OCI-LY7 (cell line): Measurements from ENCODE around the gene TRABD2B. TPM values are rescaled to one million over a fixed set of nuclear protein-coding genes. Genes with fewer than 3 reads are reported as not detected.

Experiments
- BruUV-seq: library from RNA; stranded (reverse); fragments of 400-500 nt; replicated peaks from 2 replicates; lab custom pipeline; 2021; lab: Mats Ljungman, UMichigan
- CTCF ChIA-PET: fragments of 300-600 bp; sonication (Branson Sonifier 250); formaldehyde crosslinking; loops from one replicate; lab custom pipeline; 2022; ENCODE audit warnings: antibody characterized with exemption; ENCODE audit not compliant: unreplicated experiment; lab: Charles Lee
- POLR2A ChIA-PET: fragments of 300-600 bp; sonication (Branson Sonifier 250); formaldehyde crosslinking; loops from one replicate; lab custom pipeline; 2022; ENCODE audit warnings: antibody characterized with exemption; lab: Charles Lee
- DNase-seq: peaks from one replicate; pipeline ENCODE4 v3.0.0-alpha.2; 2015; ENCODE audit warnings: low spot score
- H2AFZ ChIP-seq: fragments of 200-600 bp; sonication (generic), shearing (Covaris generic); 2 replicates; pipeline ENCODE4 v1.6.1; 2014; ENCODE audit warnings: mild to moderate bottlenecking, antibody characterized with exemption, low read length, moderate library complexity
- H3K27ac ChIP-seq: fragments of 200-600 bp; sonication (generic); 2 replicates; pipeline ENCODE4 v1.5.1; 2014; ENCODE audit warnings: mixed run types, low read depth, mild to moderate bottlenecking, moderate library complexity, low read length, inconsistent platforms; ENCODE audit not compliant: poor library complexity, severe bottlenecking
- H3K36me3 ChIP-seq: fragments of 200-600 bp; sonication (generic); 2 replicates; pipeline ENCODE4 v1.6.1; 2014; ENCODE audit warnings: mild to moderate bottlenecking, antibody characterized with exemption, low read length, moderate library complexity, mixed read lengths; ENCODE audit not compliant: insufficient read depth
- H3K4me1 ChIP-seq: fragments of 200-600 bp; sonication (generic); 2 replicates; pipeline ENCODE4 v1.5.1; 2014; ENCODE audit warnings: mild to moderate bottlenecking, low read length; ENCODE audit not compliant: insufficient read depth, poor library complexity, severe bottlenecking
- H3K4me2 ChIP-seq: fragments of 200-600 bp; sonication (generic); 2 replicates; pipeline ENCODE4 v1.6.1; 2014; ENCODE audit warnings: mild to moderate bottlenecking, low read length
- H3K4me3 ChIP-seq: fragments of 200-600 bp; sonication (generic); 2 replicates; pipeline ENCODE4 v1.5.1; 2014; ENCODE audit warnings: mild to moderate bottlenecking, low read depth, low read length; ENCODE audit not compliant: poor library complexity, severe bottlenecking
- H3K79me2 ChIP-seq: fragments of 200-600 bp; sonication (generic); 2 replicates; pipeline ENCODE4 v1.6.1; 2016; ENCODE audit warnings: low read depth, mild to moderate bottlenecking, low read length, moderate library complexity, mixed read lengths; ENCODE audit not compliant: insufficient read depth
- H3K9me2 ChIP-seq: fragments of 200-600 bp; sonication (generic); 2 replicates; pipeline ENCODE4 v1.6.1; 2016; ENCODE audit warnings: mild to moderate bottlenecking, low read length, mixed read lengths; ENCODE audit not compliant: insufficient read depth
- H3K9me3 ChIP-seq: fragments of 200-600 bp; sonication (generic); 2 replicates; pipeline ENCODE4 v1.6.1; 2014; ENCODE audit warnings: mild to moderate bottlenecking, mixed run types, low read length, mixed read lengths
- H4K20me1 ChIP-seq: fragments of 200-600 bp; sonication (generic); 2 replicates; pipeline ENCODE4 v1.6.1; 2014; ENCODE audit warnings: mild to moderate bottlenecking, antibody characterized with exemption, low read length, moderate library complexity, mixed read lengths; ENCODE audit not compliant: insufficient read depth
- CTCF ChIP-seq: fragments of 200-600 bp; sonication (generic); conservative IDR thresholded peaks from 2 replicates; pipeline ENCODE4 v1.5.1; 2014; ENCODE audit warnings: mild to moderate bottlenecking, antibody characterized with exemption, low read length, moderate library complexity, mixed read lengths
- EZH2phosphoT487 ChIP-seq: fragments of 200-600 bp; sonication (generic); IDR thresholded peaks from 2 replicates; pipeline ENCODE4 v1.6.1; 2018; ENCODE audit warnings: low read depth, borderline replicate concordance, mild to moderate bottlenecking, mixed run types, antibody characterized with exemption, low read length, moderate library complexity, mixed read lengths
- intact Hi-C: fragments of 100-400 bp; cut with micrococcal nuclease; formaldehyde crosslinking; loops from one replicate; pipeline ENCODE4 v1.10.0; 2022; ENCODE audit not compliant: unreplicated experiment
- total RNA-seq, 2 experiments: library from RNA; depleted of rRNA in 1 of 2; stranded (reverse); fragments of >200 nt in 1 of 2; shearing (Covaris generic) in 1 of 2; gene quantifications; 2 replicates each; pipeline ENCODE4 v1.2.3, GENCODE V29; 2014 to 2022

Gene TRABD2B
- total RNA-seq, 2 experiments from 2014 or later = not detected

- no peaks in the 10 kb centered on the region for H3K79me2 ChIP-seq
- H3K36me3 ChIP-seq = no peaks in the 10 kb centered on the region
- H3K27ac ChIP-seq = no peak overlapping the region
- H3K4me1 ChIP-seq = no peaks in the 10 kb centered on the region
- no peaks in the 10 kb centered on the region for H3K9me3 ChIP-seq
- H2AFZ ChIP-seq = no peak overlapping the region
- no peak overlapping the region for H3K4me3 ChIP-seq
- no TSS peak for BruUV-seq
- H3K4me2 ChIP-seq = no peak overlapping the region
- no peaks in the 10 kb centered on the region for H4K20me1 ChIP-seq
- H3K9me2 ChIP-seq = no peaks in the 10 kb centered on the region
- intact Hi-C loops = no loop called here
- TF ChIP-seq CTCF (no peak), EZH2phosphoT487 (no peak)
- DNase-seq = no peak
- ChIA-PET POLR2A (no interaction called here), CTCF (no interaction called here)
Observed at GRCh38 chr1:47766832-47767740, 230.1 kb downstream of the TRABD2B start.

- Histone ChIP-seq H3K9me2 (no peaks in the 10 kb centered on the region), H3K36me3 (no peaks in the 10 kb centered on the region), H2AFZ (no peak overlapping the region), H3K4me2 (no peak overlapping the region), H3K27ac (no peak overlapping the region), H3K79me2 (no peaks in the 10 kb centered on the region), H3K4me1 (no peaks in the 10 kb centered on the region), H3K4me3 (no peak overlapping the region), H3K9me3 (no peaks in the 10 kb centered on the region), H4K20me1 (no peaks in the 10 kb centered on the region)
- ChIA-PET POLR2A (no interaction called here), CTCF (no interaction called here)
- TF ChIP-seq CTCF (0 out of 2 replicates have a peak, but pooled peaks have one; percentile 11), EZH2phosphoT487 (no peak)
- DNase-seq = no peak
- intact Hi-C loops = no loop called here
- no TSS peak for BruUV-seq
Observed at GRCh38 chr1:47765742-47766485, 231.3 kb downstream of the TRABD2B start.
